ENCODE data around the gene MAP3K20.
"Not testable (repeated sequence)": the region's sequence is repeated elsewhere in the genome, so short reads cannot be mapped to it uniquely, and the experiment has no call there.

The MAP3K20 gene

GRCh38 chr2:173075781-173076580 lies at the start of gene MAP3K20:
MAP3K20 (plus strand) TSS chr2:173075846; CDS start chr2:173091032, 15,186 bp downstream.
- peak; percentile 54 to 57 for DNase-seq

GRCh38 chr2:173026479-173026878 lies 49.2 kb upstream of the MAP3K20 start:
- DNase-seq, result no peak

GRCh38 chr2:173027181-173028128 lies 48.2 kb upstream of the MAP3K20 start:
- DNase-seq, result peak; percentile 72 to 98

GRCh38 chr2:173028141-173028540 lies 47.5 kb upstream of the MAP3K20 start:
- DNase-seq, result no peak

GRCh38 chr2:173028671-173029070 lies 47.0 kb upstream of the MAP3K20 start:
- no peak for DNase-seq

GRCh38 chr2:173030561-173031490 lies 44.8 kb upstream of the MAP3K20 start:
- DNase-seq, result no peak

GRCh38 chr2:173032032-173032431 lies 43.6 kb upstream of the MAP3K20 start:
- DNase-seq, result no peak

GRCh38 chr2:173033084-173033483 lies 42.6 kb upstream of the MAP3K20 start:
- no peak for DNase-seq

GRCh38 chr2:173034143-173034542 lies 41.5 kb upstream of the MAP3K20 start:
- no peak for DNase-seq

- DNase-seq, result no peak
Measured at GRCh38 chr2:173037245-173038120, 38.2 kb upstream of the MAP3K20 start.

- not testable (repeated sequence) for DNase-seq
Measured at GRCh38 chr2:173038257-173038656, 37.4 kb upstream of the MAP3K20 start.

- no peak for DNase-seq
Measured at GRCh38 chr2:173040729-173041128, 34.9 kb upstream of the MAP3K20 start.

GRCh38 chr2:173043476-173043875 lies 32.2 kb upstream of the MAP3K20 start:
- DNase-seq, result peak; percentile 82 to 89

GRCh38 chr2:173043897-173044519 lies 31.6 kb upstream of the MAP3K20 start:
- DNase-seq, result no peak

- no peak for DNase-seq
Measured at GRCh38 chr2:173044686-173045085, 31.0 kb upstream of the MAP3K20 start.

- DNase-seq, result no peak
Measured at GRCh38 chr2:173045181-173045580, 30.5 kb upstream of the MAP3K20 start.

- DNase-seq, result no peak
Measured at GRCh38 chr2:173048522-173048896, 27.1 kb upstream of the MAP3K20 start.

GRCh38 chr2:173048897-173049661 lies 26.6 kb upstream of the MAP3K20 start:
- peak; percentile 88 for DNase-seq

GRCh38 chr2:173049831-173050230 lies 25.8 kb upstream of the MAP3K20 start:
- DNase-seq, result no peak

GRCh38 chr2:173050684-173051083 lies 25.0 kb upstream of the MAP3K20 start:
- no peak for DNase-seq
